Naive thymus-derived CD4-positive, alpha-beta T cell (primary cell): ENCODE data around the gene GUCY2D. TPM values are rescaled to one million over a fixed set of nuclear protein-coding genes. Genes with fewer than 3 reads are reported as not detected.
A peak's percentile ranks its signal among the peaks of the same experiment; 100 is the strongest.

Source experiments
- ATAC-seq: fragments of 150-1000 bp; cut with Tn5 transposase; 2 replicates; pipeline ENCODE4 v1.10.0; 2021; ENCODE audit warnings: mild to moderate bottlenecking, moderate library complexity
- CTCF ChIA-PET: fragments of 350-600 bp; sonication (Branson Sonifier 250); formaldehyde crosslinking; loops from one replicate; lab custom pipeline; 2021; ENCODE audit warnings: antibody characterized with exemption; lab: Charles Lee
- POLR2A ChIA-PET: fragments of 350-600 bp; sonication (Branson Sonifier 250); formaldehyde crosslinking; loops from one replicate; lab custom pipeline; 2021; ENCODE audit warnings: antibody characterized with exemption, inconsistent platforms; lab: Charles Lee
- DNase-seq, 9 donors: peaks; one replicate each; pipeline versions ENCODE4 v3.0.0 to v3.0.0-alpha.2; 2020 to 2022; ENCODE audit warnings: mixed read lengths in 1 of 9
- H3K27ac ChIP-seq: one replicate; pipeline ENCODE4 v1.7.0; 2013; ENCODE audit warnings: mild to moderate bottlenecking, low read depth, low read length, moderate library complexity
- H3K27me3 ChIP-seq, 2 donors: one replicate each; pipeline ENCODE4 v1.7.0; 2013; ENCODE audit warnings: low read length in 2 of 2, mild to moderate bottlenecking in 2 of 2, moderate library complexity in 2 of 2; ENCODE audit not compliant: control insufficient read depth in 2 of 2, insufficient read depth in 2 of 2
- H3K36me3 ChIP-seq, 3 experiments: 1 replicate in 2 of 3; 2 replicates in 1 of 3; pipeline ENCODE4 v1.7.0; 2013; ENCODE audit warnings: low read length in 3 of 3, mild to moderate bottlenecking in 3 of 3, moderate library complexity in 1 of 3; ENCODE audit not compliant: insufficient read depth in 3 of 3, control insufficient read depth in 2 of 3
- H3K4me1 ChIP-seq, 2 donors: one replicate each; pipeline ENCODE4 v1.7.0; 2013; ENCODE audit warnings: low read length in 2 of 2, mild to moderate bottlenecking in 2 of 2, moderate library complexity in 1 of 2; ENCODE audit not compliant: control insufficient read depth in 2 of 2, insufficient read depth in 2 of 2
- H3K4me3 ChIP-seq: 2 replicates; pipeline ENCODE4 v1.7.0; 2013; ENCODE audit warnings: mild to moderate bottlenecking, low read length
- H3K9me3 ChIP-seq, 3 experiments: 1 replicate in 2 of 3; 2 replicates in 1 of 3; pipeline ENCODE4 v1.7.0; 2013; ENCODE audit warnings: low read length in 3 of 3; ENCODE audit not compliant: control insufficient read depth in 2 of 3
- H3K27ac Mint-ChIP-seq, 9 donors: one replicate each; pipeline ENCODE4 v1.8.0; 2020 to 2022; ENCODE audit warnings: mixed read lengths in 9 of 9, mild to moderate bottlenecking in 8 of 9, moderate library complexity in 5 of 9, inconsistent platforms in 2 of 9
- H3K27me3 Mint-ChIP-seq, 5 donors: one replicate each; pipeline ENCODE4 v1.8.0; 2021 to 2022; ENCODE audit warnings: mixed read lengths in 5 of 5, mild to moderate bottlenecking in 1 of 5
- H3K36me3 Mint-ChIP-seq, 5 donors: one replicate each; pipeline ENCODE4 v1.8.0; 2020 to 2022; ENCODE audit warnings: mixed read lengths in 5 of 5, mild to moderate bottlenecking in 3 of 5, inconsistent platforms in 1 of 5
- H3K4me1 Mint-ChIP-seq, 7 donors: one replicate each; pipeline ENCODE4 v1.8.0; 2020 to 2022; ENCODE audit warnings: mixed read lengths in 7 of 7, mild to moderate bottlenecking in 3 of 7, inconsistent platforms in 1 of 7
- H3K4me3 Mint-ChIP-seq, 10 donors: one replicate each; pipeline ENCODE4 v1.8.0; 2020 to 2022; ENCODE audit warnings: mild to moderate bottlenecking in 10 of 10, mixed read lengths in 10 of 10, moderate library complexity in 6 of 10, inconsistent platforms in 2 of 10
- H3K9me3 Mint-ChIP-seq, 11 donors: one replicate each; pipeline ENCODE4 v1.8.0; 2020 to 2022; ENCODE audit warnings: mixed read lengths in 11 of 11, mild to moderate bottlenecking in 4 of 11, inconsistent platforms in 1 of 11, moderate library complexity in 1 of 11
- intact Hi-C, 2 donors: fragments of 100-400 bp; cut with micrococcal nuclease; formaldehyde crosslinking; loops; one replicate each; pipeline ENCODE4 v1.15.1; 2023
- polyA plus RNA-seq, 2 donors: library from polyadenylated mRNA; unstranded; fragments of 300-500 nt; fragmentation: Illumina TruSeq; gene quantifications; one replicate each; pipeline ENCODE4 v1.2.3, GENCODE V29; 2021
- total RNA-seq, 6 experiments: library from RNA in 5 of 6; stranded (reverse) in 5 of 6; gene quantifications; 1 replicate in 5 of 6; 2 replicates in 1 of 6; pipeline ENCODE4 v1.2.3 and lab custom pipeline; 2021 to 2026

Gene GUCY2D
- total and polyA plus RNA-seq, 7 experiments from 2014 or later: 0.07 to 0.98 (median 0.26) TPM; not detected in 3

DNA sequence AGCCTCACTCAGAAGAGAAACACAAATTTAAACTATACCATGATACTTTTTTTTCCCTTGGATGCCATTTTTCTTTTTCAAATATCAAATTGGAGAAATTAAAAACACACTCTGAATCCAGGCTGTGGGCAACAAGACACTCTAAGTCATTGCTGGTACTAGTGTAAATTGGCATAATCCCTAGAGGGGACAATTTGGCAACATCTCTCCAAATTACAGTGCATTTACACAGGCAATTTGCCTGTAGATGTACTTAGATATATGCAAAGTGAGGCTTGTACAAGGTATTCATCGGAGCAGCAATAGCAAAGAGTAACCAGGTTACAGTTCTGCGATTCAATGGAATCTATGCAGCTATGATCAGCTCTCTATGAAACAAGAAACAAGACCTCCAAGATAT, 6.7 kb upstream of the GUCY2D start:
- Mint-ChIP-seq H3K4me1 (peaks cover 4 to 13% (median 5%) of the 10 kb centered on the region in 7 donors), H3K36me3 (no peaks in the 10 kb centered on the region), H3K9me3 (no peaks in the 10 kb centered on the region), H3K4me3 (no peak overlapping the region), H3K27me3 (peaks cover under 1 to 44% (median 8%) of the 10 kb centered on the region in 5 donors), H3K27ac (no peak overlapping the region)
- H3K4me1 ChIP-seq: peaks cover 3 to 4% of the 10 kb centered on the region in 2 donors
- no peaks in the 10 kb centered on the region for H3K36me3 ChIP-seq
- DNase-seq (no peak), ATAC-seq (no peak)
- no peaks in the 10 kb centered on the region for H3K9me3 ChIP-seq
- H3K4me3 ChIP-seq: no peak overlapping the region
- CTCF ChIA-PET: no interaction called here
- no peak overlapping the region for H3K27ac ChIP-seq
- intact Hi-C loops: no loop called here
- no peaks in the 10 kb centered on the region for H3K27me3 ChIP-seq
- POLR2A ChIA-PET: no interaction called here

DNA sequence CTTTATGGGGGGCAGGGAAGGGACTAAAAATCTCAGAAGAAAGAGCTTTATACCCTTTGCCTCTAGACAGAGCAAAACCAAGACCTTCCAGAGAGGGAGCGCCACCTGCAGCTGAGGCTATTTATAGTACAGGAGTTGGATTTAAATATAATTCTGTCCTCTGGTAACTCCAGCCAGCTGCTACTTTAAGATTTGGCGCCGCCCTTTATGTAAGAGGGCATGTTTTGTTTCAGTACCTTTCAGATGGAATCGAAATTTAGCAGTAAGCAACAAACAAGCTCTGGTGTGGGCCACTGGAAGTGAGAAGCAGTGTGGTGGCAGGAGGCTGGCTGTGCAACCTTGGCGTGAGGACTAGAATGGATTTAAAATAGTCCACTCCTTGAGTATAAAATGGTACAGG, 5.2 kb upstream of the GUCY2D start:
- Mint-ChIP-seq H3K36me3 (no peaks in the 10 kb centered on the region), H3K9me3 (no peaks in the 10 kb centered on the region), H3K27ac (no peak overlapping the region), H3K4me1 (peaks cover 4 to 13% (median 5%) of the 10 kb centered on the region in 7 donors), H3K27me3 (peaks cover 13 to 56% (median 21%) of the 10 kb centered on the region in 5 donors), H3K4me3 (no peak overlapping the region)
- H3K36me3 ChIP-seq: no peaks in the 10 kb centered on the region
- POLR2A ChIA-PET: interaction anchor here (1.7 kb wide), 1 partner anchor 81 kb away, joined by 4 read pairs; the partner anchor contains the start of gene RNF227
- peaks cover under 1 to 4% of the 10 kb centered on the region in 2 donors for H3K27me3 ChIP-seq
- CTCF ChIA-PET: interaction anchor here (0.9 to 1.2 kb wide), 5 partner anchors 9 to 254 kb away, joined by 3 to 7 read pairs (median 4); no protein-coding TSS in a partner anchor
- ATAC-seq (peak; percentile 58), DNase-seq (peak in 5 of 9 donors; percentile 12 to 37 (median 27))
- intact Hi-C loops: no loop called here
- no peak overlapping the region for H3K27ac ChIP-seq
- no peak overlapping the region for H3K4me3 ChIP-seq
- H3K9me3 ChIP-seq: no peaks in the 10 kb centered on the region
- H3K4me1 ChIP-seq: peaks cover 1 to 2% of the 10 kb centered on the region in 2 donors

DNA sequence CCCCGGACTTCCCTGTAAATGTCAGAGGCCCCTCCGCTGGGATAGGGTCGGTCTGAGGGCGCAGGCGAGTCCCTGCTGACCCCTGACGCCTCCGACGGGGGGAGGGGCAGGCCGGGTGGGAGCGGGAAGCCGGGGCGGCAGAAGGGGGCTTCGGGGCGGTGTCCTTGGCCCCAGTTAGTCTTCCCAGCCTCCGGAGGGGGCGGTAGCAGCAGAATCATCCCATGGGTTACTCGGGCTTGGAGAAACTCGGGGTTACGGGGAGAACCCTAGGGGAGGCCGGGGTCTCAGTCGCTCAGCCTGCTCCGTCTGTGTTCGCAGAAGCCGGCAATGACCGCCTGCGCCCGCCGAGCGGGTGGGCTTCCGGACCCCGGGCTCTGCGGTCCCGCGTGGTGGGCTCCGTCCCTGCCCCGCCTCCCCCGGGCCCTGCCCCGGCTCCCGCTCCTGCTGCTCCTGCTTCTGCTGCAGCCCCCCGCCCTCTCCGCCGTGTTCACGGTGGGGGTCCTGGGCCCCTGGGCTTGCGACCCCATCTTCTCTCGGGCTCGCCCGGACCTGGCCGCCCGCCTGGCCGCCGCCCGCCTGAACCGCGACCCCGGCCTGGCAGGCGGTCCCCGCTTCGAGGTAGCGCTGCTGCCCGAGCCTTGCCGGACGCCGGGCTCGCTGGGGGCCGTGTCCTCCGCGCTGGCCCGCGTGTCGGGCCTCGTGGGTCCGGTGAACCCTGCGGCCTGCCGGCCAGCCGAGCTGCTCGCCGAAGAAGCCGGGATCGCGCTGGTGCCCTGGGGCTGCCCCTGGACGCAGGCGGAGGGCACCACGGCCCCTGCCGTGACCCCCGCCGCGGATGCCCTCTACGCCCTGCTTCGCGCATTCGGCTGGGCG, 542 bp downstream of the GUCY2D start:
- Histone ChIP-seq H3K36me3 (no peaks in the 10 kb centered on the region), H3K9me3 (no peaks in the 10 kb centered on the region), H3K4me1 (peaks cover 4 to 5% of the 10 kb centered on the region in 2 donors), H3K27ac (no peak overlapping the region), H3K27me3 (peaks cover 3 to 5% of the 10 kb centered on the region in 2 donors), H3K4me3 (no peak overlapping the region)
- ChIA-PET POLR2A (no interaction called here), CTCF (interaction anchor here (1.3 to 1.6 kb wide), 3 partner anchors 13 to 39 kb away, joined by 3 to 5 read pairs (median 4); no protein-coding TSS in a partner anchor)
- peaks cover 36 to 55% (median 39%) of the 10 kb centered on the region in 5 donors for H3K27me3 Mint-ChIP-seq
- peak overlapping the region in 2 of 10 donors; percentile 60 to 72 for H3K4me3 Mint-ChIP-seq
- DNase-seq: no peak
- H3K9me3 Mint-ChIP-seq: no peaks in the 10 kb centered on the region
- H3K4me1 Mint-ChIP-seq: peaks cover 6 to 12% (median 7%) of the 10 kb centered on the region in 7 donors
- intact Hi-C loops: no loop called here
- ATAC-seq: no peak
- peaks cover 0 to 3% (median 0%) of the 10 kb centered on the region in 5 donors for H3K36me3 Mint-ChIP-seq
- H3K27ac Mint-ChIP-seq: no peak overlapping the region

DNA sequence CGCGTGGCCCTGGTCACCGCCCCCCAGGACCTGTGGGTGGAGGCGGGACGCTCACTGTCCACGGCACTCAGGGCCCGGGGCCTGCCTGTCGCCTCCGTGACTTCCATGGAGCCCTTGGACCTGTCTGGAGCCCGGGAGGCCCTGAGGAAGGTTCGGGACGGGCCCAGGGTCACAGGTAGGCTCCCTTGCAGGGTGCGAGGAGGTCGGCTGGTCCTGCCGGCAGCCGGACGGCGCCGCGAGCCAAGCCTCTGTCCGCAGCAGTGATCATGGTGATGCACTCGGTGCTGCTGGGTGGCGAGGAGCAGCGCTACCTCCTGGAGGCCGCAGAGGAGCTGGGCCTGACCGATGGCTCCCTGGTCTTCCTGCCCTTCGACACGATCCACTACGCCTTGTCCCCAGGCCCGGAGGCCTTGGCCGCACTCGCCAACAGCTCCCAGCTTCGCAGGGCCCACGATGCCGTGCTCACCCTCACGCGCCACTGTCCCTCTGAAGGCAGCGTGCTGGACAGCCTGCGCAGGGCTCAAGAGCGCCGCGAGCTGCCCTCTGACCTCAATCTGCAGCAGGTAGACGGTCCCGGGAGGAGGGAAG, 1.3 kb downstream of the GUCY2D start:
- Histone ChIP-seq H3K27ac (no peak overlapping the region), H3K27me3 (peaks cover 3 to 5% of the 10 kb centered on the region in 2 donors), H3K4me1 (peaks cover 4 to 5% of the 10 kb centered on the region in 2 donors), H3K9me3 (no peaks in the 10 kb centered on the region), H3K4me3 (no peak overlapping the region), H3K36me3 (no peaks in the 10 kb centered on the region)
- Mint-ChIP-seq H3K36me3 (peaks cover 0 to 3% (median 0%) of the 10 kb centered on the region in 5 donors), H3K9me3 (no peaks in the 10 kb centered on the region), H3K27ac (no peak overlapping the region), H3K27me3 (peaks cover 35 to 51% (median 39%) of the 10 kb centered on the region in 5 donors), H3K4me3 (peak overlapping the region in 1 of 10 donors; percentile 43), H3K4me1 (peaks cover 6 to 12% (median 7%) of the 10 kb centered on the region in 7 donors)
- DNase-seq: no peak
- intact Hi-C loops: no loop called here
- ATAC-seq: no peak
- POLR2A ChIA-PET: interaction anchor here (0.5 kb wide), 1 partner anchor 24 kb away, joined by 4 read pairs; no protein-coding TSS in a partner anchor
- CTCF ChIA-PET: interaction anchor here (0.6 kb wide), 1 partner anchor 816 kb away, joined by 3 read pairs; no protein-coding TSS in a partner anchor

DNA sequence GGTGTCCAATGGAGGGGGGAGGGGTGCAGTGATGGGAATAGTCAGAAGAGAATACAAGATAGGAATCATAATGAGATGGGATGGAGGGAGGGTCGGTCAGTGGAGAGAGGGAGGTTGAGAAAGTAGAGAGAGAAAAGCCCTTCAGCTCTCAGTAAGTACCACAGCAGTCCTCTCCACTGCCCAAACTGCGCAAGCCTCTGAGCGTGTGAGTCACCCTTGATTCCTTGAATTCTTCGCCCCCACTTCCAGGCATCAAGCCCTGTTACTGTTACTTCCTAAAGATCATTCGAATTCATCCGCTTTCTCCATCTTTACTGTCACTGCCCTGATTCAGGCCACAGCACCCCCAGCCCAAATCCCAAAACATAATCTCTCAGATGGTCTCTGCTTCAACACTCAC, 2.5 kb downstream of the GUCY2D start:
- Mint-ChIP-seq H3K9me3 (no peaks in the 10 kb centered on the region), H3K4me1 (peaks cover 6 to 12% (median 7%) of the 10 kb centered on the region in 7 donors), H3K27me3 (peaks cover 32 to 44% (median 36%) of the 10 kb centered on the region in 5 donors), H3K4me3 (no peak overlapping the region), H3K36me3 (peaks cover 0 to 3% (median 0%) of the 10 kb centered on the region in 5 donors), H3K27ac (no peak overlapping the region)
- Histone ChIP-seq H3K4me1 (peaks cover 4 to 5% of the 10 kb centered on the region in 2 donors), H3K9me3 (no peaks in the 10 kb centered on the region), H3K27ac (no peak overlapping the region), H3K4me3 (no peak overlapping the region), H3K27me3 (peaks cover 3 to 5% of the 10 kb centered on the region in 2 donors), H3K36me3 (no peaks in the 10 kb centered on the region)
- ChIA-PET CTCF (no interaction called here), POLR2A (no interaction called here)
- ATAC-seq (no peak), DNase-seq (no peak)
- intact Hi-C loops: no loop called here

DNA sequence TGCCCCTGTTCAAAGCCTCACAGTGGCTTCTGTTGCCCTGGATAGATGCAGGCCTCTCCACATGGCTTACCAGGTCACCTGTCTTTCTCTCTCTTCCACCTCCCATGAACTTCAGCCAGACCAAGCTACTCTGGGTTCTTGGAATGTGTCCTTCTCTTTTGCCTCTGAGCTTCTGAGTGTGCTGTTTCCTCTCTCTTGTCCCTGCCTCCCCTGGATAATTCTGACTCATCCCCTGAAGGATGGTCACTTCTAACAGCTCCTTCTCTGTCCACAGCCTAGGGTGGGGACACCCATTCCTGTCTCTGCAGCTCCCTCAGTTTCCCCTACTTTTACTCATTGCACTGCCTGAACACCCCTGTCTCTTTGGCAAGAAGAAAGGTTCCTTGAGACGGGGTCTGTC, 2.9 kb downstream of the GUCY2D start:
- H3K27ac ChIP-seq: no peak overlapping the region
- H3K27me3 ChIP-seq: peaks cover 3 to 5% of the 10 kb centered on the region in 2 donors
- H3K9me3 ChIP-seq: no peaks in the 10 kb centered on the region
- peaks cover 4 to 5% of the 10 kb centered on the region in 2 donors for H3K4me1 ChIP-seq
- ATAC-seq (no peak), DNase-seq (no peak)
- Mint-ChIP-seq H3K4me1 (peaks cover 6 to 12% (median 7%) of the 10 kb centered on the region in 7 donors), H3K27ac (no peak overlapping the region), H3K9me3 (no peaks in the 10 kb centered on the region), H3K4me3 (no peak overlapping the region), H3K27me3 (peaks cover 32 to 42% (median 36%) of the 10 kb centered on the region in 5 donors), H3K36me3 (peaks cover 0 to 3% (median 0%) of the 10 kb centered on the region in 5 donors)
- no peaks in the 10 kb centered on the region for H3K36me3 ChIP-seq
- H3K4me3 ChIP-seq: no peak overlapping the region
- POLR2A ChIA-PET: no interaction called here
- intact Hi-C loops: no loop called here
- CTCF ChIA-PET: no interaction called here
